Activated naive CD4-positive, alpha-beta T cell treated with anti-CD3 and anti-CD28 coated beads for 36 hours (primary cell): Measurements from ENCODE around the gene DIS3L2. TPM values are rescaled to one million over a fixed set of nuclear protein-coding genes. Genes with fewer than 3 reads are reported as not detected.
A peak's percentile ranks its signal among the peaks of the same experiment; 100 is the strongest.
"Not testable (repeated sequence)": the region's sequence is repeated elsewhere in the genome, so short reads cannot be mapped to it uniquely, and the experiment has no call there.

Experiments
- CTCF ChIA-PET: fragments of 350-600 bp; sonication (Branson Sonifier 250); formaldehyde crosslinking; loops from one replicate; lab custom pipeline; 2021; ENCODE audit warnings: antibody characterized with exemption; lab: Charles Lee
- DNase-seq: peaks from one replicate; pipeline ENCODE4 v3.0.0-alpha.2; 2020
- H3K27ac Mint-ChIP-seq: one replicate; pipeline ENCODE4 v1.8.0; 2021; ENCODE audit warnings: mild to moderate bottlenecking, mixed read lengths
- H3K27me3 Mint-ChIP-seq: one replicate; pipeline ENCODE4 v1.8.0; 2021; ENCODE audit warnings: low read depth, mixed read lengths
- H3K36me3 Mint-ChIP-seq: one replicate; pipeline ENCODE4 v1.8.0; 2021; ENCODE audit warnings: low read depth, mixed read lengths
- H3K4me1 Mint-ChIP-seq: one replicate; pipeline ENCODE4 v1.8.0; 2021; ENCODE audit warnings: low read depth, mixed read lengths
- H3K4me3 Mint-ChIP-seq: one replicate; pipeline ENCODE4 v1.8.0; 2021; ENCODE audit warnings: mild to moderate bottlenecking, moderate library complexity, mixed read lengths
- H3K9me3 Mint-ChIP-seq: one replicate; pipeline ENCODE4 v1.8.0; 2021; ENCODE audit warnings: mixed read lengths
- intact Hi-C: fragments of 100-400 bp; cut with micrococcal nuclease; formaldehyde crosslinking; loops from one replicate; pipeline ENCODE4 v1.15.1; 2023
- total RNA-seq, 2 experiments: library from RNA; stranded (reverse); gene quantifications; one replicate each; pipeline ENCODE4 v1.2.3, GENCODE V29; 2021

The DIS3L2 gene
- total RNA-seq, 2 experiments from 2014 or later, result 32.4 to 35.3 TPM

- DNase-seq, result peak; percentile 4
- H3K27me3 Mint-ChIP-seq, result not testable (repeated sequence)
- intact Hi-C loops, result loop anchor here (1.0 kb wide), 1 partner anchor 105 kb away; no protein-coding TSS in a partner anchor
Measured at GRCh38 chr2:232335206-232335858, 373.8 kb downstream of the DIS3L2 start.

GRCh38 chr2:232335859-232336215, 374.3 kb downstream of the DIS3L2 start:
- intact Hi-C loops, result loop anchor here (1.0 kb wide), 1 partner anchor 104 kb away; no protein-coding TSS in a partner anchor
- no peaks in the 10 kb centered on the region for H3K36me3 Mint-ChIP-seq
- CTCF ChIA-PET, result interaction anchor here (0.6 to 1.9 kb wide), 4 partner anchors 13 to 469 kb away, joined by 3 to 6 read pairs (median 4); no protein-coding TSS in a partner anchor
- no peaks in the 10 kb centered on the region for H3K9me3 Mint-ChIP-seq
- H3K4me1 Mint-ChIP-seq, result no peaks in the 10 kb centered on the region
- no peak overlapping the region for H3K4me3 Mint-ChIP-seq
- H3K27me3 Mint-ChIP-seq, result no peaks in the 10 kb centered on the region
- no peak overlapping the region for H3K27ac Mint-ChIP-seq
- no peak for DNase-seq

More at GRCh38 chr2:232335206-232335858, 373.8 kb downstream of the DIS3L2 start:
- CTCF ChIA-PET, result interaction anchor here (0.6 to 1.9 kb wide), 5 partner anchors 13 to 468 kb away, joined by 3 to 6 read pairs (median 3); no protein-coding TSS in a partner anchor
- H3K9me3 Mint-ChIP-seq, H3K27ac Mint-ChIP-seq, H3K4me1 Mint-ChIP-seq, H3K4me3 Mint-ChIP-seq, H3K36me3 Mint-ChIP-seq: not testable (repeated sequence)

DNA sequence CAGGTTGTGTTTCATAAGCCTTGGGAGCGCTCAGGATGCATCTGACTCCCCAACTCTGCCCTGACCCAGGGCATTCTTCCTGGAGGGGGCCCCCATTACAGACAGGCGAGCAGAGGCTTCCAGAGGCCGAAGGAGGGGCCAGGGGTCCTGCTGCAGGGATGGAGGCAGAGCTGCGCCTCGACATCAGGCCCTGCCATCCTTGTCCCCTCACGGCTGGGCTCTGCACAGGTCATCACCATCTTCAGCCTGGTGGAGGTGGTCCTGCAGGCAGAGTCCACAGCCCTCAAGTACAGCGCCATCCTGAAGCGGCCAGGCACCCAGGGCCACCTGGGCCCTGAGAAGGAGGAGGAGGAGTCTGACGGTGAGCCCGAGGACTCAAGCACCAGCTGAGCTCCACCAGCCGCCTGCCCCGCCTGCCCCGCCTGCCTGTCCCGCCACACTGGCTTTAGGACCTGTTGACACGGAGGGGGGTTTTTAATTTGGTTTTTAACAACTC, 374.8 kb downstream of the DIS3L2 start:
- Mint-ChIP-seq H3K36me3 (no peaks in the 10 kb centered on the region), H3K27me3 (no peaks in the 10 kb centered on the region), H3K9me3 (no peaks in the 10 kb centered on the region), H3K4me1 (no peaks in the 10 kb centered on the region), H3K27ac (no peak overlapping the region), H3K4me3 (no peak overlapping the region)
- peak; percentile 2 for DNase-seq
- intact Hi-C loops, result no loop called here
- CTCF ChIA-PET, result interaction anchor here (0.8 to 1.9 kb wide), 3 partner anchors 14 to 103 kb away, joined by 3 to 6 read pairs (median 5); no protein-coding TSS in a partner anchor

GRCh38 chr2:232336981-232337720, 375.6 kb downstream of the DIS3L2 start:
- CTCF ChIA-PET, result interaction anchor here (0.8 to 1.9 kb wide), 4 partner anchors 14 to 102 kb away, joined by 3 to 6 read pairs (median 4); no protein-coding TSS in a partner anchor
- Mint-ChIP-seq H3K27me3 (no peaks in the 10 kb centered on the region), H3K27ac (no peak overlapping the region), H3K9me3 (no peaks in the 10 kb centered on the region), H3K4me3 (no peak overlapping the region), H3K4me1 (no peaks in the 10 kb centered on the region), H3K36me3 (no peaks in the 10 kb centered on the region)
- intact Hi-C loops, result no loop called here
- peak; percentile 1 for DNase-seq

DNA sequence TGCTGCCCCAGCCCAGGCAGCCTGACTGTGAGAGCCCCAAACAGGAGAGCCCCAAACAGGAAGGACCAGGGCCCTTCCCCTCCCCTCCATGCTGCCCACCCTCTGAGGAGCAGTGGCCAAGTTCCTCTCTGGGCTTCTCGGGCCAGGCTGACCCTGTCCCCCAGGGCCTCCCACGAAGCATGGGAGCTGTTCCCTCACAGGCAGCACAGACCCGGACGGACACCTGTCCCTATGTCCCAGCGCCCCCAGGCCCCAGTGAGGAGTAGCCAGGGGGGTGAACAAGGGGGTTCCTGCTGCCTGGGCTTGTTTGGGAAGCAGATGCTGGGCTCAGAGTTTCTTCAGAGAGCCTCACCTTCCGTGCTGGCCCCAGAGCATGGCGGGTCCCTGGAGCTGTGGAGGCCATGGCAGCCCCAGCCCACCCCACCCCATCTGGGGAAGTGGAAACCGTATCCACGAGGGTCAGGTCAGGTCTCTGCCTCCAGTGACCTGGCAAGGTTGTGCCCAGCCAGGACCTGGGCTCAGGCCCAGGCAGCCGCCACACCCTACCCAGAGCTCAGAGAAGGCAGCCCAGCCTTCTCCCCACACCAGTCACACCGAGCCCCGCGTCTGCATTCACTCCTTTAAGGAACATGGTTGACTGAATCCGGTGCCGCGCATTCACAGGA, 376.7 kb downstream of the DIS3L2 start:
- H3K27ac Mint-ChIP-seq, H3K36me3 Mint-ChIP-seq, H3K4me3 Mint-ChIP-seq, H3K27me3 Mint-ChIP-seq, H3K4me1 Mint-ChIP-seq, intact Hi-C loops, H3K9me3 Mint-ChIP-seq: not testable (repeated sequence)
- CTCF ChIA-PET, result interaction anchor here (1.1 kb wide), 1 partner anchor 16 kb away, joined by 4 read pairs; no protein-coding TSS in a partner anchor
- peak; percentile 0 for DNase-seq

DNA sequence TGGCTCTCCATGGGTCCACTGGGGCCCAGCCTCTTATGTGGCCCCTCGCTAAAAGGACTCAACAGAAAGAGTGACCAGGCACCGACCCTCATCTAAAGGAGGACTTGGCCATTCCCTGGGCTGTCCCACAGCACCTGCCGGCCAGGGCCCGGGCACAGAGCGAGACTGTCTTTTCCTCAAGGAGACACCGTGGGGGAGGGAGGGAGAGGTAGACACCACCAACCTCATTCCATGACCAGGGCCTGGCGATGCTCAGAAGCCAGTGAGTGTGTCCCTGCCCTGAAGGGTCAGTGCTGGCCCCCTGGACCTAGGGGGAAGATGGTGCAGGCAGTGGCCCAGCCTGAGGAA, 377.2 kb downstream of the DIS3L2 start:
- Mint-ChIP-seq H3K4me1 (no peaks in the 10 kb centered on the region), H3K9me3 (no peaks in the 10 kb centered on the region)

DNA sequence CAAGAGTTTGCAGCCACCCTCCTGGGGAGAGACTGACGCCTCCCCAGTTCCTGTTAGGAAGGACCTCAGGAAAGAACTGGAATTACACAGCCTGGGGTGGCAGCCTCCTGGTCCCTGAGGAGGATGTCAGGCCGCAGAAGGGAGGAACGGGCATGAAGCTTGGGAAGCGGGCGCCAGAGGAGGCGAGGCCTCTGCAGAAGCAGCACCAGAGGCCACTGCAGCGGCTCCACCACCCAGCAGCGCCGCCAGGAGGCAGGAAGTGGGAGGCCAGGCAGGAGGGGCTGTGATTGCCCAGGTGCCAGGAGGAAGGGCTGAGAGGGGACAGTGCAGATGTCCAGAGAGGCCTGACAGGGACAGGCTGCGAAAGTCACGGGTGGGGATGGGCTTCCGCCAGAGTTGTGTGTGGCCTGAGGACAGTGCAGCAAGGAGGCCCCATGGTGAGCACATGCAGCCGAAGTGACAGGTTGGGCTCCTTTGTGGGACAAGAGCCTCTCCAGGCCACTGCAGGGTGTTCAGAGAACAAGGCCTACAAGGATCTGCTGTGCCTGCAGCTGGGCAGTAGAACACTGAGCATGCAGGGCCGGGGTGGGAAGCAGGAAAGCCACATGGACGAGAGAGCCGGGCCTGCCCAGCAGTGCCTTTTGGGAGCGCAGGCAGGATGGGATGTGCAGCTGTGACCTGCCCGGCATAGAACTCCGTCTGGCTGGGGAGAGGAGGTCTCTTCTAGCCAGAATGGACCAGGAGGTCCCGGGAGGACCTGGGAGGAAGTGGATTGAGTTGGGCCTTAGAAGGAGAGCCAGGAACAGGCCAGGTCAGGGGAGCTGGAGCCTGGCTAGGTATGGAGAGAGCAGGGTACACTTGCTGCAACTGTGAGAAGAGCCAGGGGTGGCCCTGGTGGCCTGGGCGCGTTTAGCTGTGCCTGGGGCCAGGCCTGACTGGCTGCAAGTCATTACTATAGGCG, 377.9 kb downstream of the DIS3L2 start:
- Mint-ChIP-seq H3K4me3 (no peak overlapping the region), H3K9me3 (no peaks in the 10 kb centered on the region), H3K27ac (no peak overlapping the region), H3K27me3 (no peaks in the 10 kb centered on the region), H3K36me3 (no peaks in the 10 kb centered on the region), H3K4me1 (no peaks in the 10 kb centered on the region)
- peak; percentile 6 for DNase-seq
- intact Hi-C loops, result loop anchor here (10.0 kb wide), 1 partner anchor 185 kb away; the partner anchor contains the start of genes CHRND and PRSS56
- CTCF ChIA-PET, result no interaction called here

More for the DNA sequence above, 377.2 kb downstream of the DIS3L2 start:
- DNase-seq, result peak; percentile 3
- no peak overlapping the region for H3K27ac Mint-ChIP-seq
- no peaks in the 10 kb centered on the region for H3K36me3 Mint-ChIP-seq
- intact Hi-C loops, result no loop called here
- CTCF ChIA-PET, result no interaction called here
- no peak overlapping the region for H3K4me3 Mint-ChIP-seq
- H3K27me3 Mint-ChIP-seq, result no peaks in the 10 kb centered on the region

- Mint-ChIP-seq H3K4me1 (no peaks in the 10 kb centered on the region), H3K36me3 (no peaks in the 10 kb centered on the region), H3K27me3 (no peaks in the 10 kb centered on the region), H3K4me3 (no peak overlapping the region), H3K27ac (no peak overlapping the region), H3K9me3 (no peaks in the 10 kb centered on the region)
- peak; percentile 2 for DNase-seq
- CTCF ChIA-PET, result interaction anchor here (0.5 to 1.6 kb wide), 4 partner anchors 26 to 712 kb away, joined by 3 to 5 read pairs (median 4); no protein-coding TSS in a partner anchor
- intact Hi-C loops, result loop anchor here (10.0 kb wide), 1 partner anchor 184 kb away; the partner anchor contains the start of genes CHRND and PRSS56
Measured at GRCh38 chr2:232340171-232340935, 378.8 kb downstream of the DIS3L2 start.

DNA sequence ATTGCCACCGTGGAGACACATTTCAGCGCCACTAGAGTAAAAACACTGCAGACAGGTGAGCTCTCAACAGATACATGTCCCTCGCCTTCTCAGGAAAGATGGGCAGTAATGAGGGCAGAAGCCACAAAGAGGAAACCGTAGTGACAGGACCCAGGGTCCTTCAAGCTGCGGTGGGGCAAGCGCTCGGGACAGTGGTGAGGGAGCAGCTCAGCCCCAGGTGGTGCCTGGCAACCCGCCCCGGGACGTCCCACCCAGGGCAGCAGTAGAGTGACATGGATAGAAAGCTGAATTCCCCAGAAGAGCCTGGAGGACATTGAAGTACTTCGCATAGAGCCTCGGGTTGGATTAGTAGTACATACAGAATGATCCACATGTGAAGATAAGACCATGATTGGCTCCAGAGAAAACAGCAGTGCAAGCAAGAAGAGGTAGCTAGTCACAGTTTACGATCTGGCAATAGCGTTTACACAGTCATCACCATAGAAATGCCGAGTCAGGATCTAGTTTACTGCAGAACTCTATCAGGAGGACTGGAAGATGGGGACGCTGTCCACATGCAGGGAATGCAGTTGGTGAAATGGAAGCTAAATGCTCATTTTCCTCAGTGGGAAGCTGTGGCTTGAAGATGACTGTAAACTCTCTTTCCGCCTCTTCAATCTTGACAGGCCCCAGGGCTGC, 379.7 kb downstream of the DIS3L2 start:
- Mint-ChIP-seq H3K4me3 (no peak overlapping the region), H3K36me3 (no peaks in the 10 kb centered on the region), H3K9me3 (no peaks in the 10 kb centered on the region), H3K4me1 (no peaks in the 10 kb centered on the region), H3K27ac (no peak overlapping the region), H3K27me3 (no peaks in the 10 kb centered on the region)
- intact Hi-C loops, result loop anchor here (10.0 kb wide), 1 partner anchor 184 kb away; the partner anchor contains the start of genes CHRND and PRSS56
- CTCF ChIA-PET, result interaction anchor here (0.8 to 1.6 kb wide), 3 partner anchors 26 to 434 kb away, joined by 3 to 5 read pairs (median 4); no protein-coding TSS in a partner anchor
- no peak for DNase-seq

GRCh38 chr2:232341739-232342126, 380.2 kb downstream of the DIS3L2 start:
- CTCF ChIA-PET, result interaction anchor here (1.4 to 1.6 kb wide), 2 partner anchors 25 to 31 kb away, joined by 4 to 5 read pairs; no protein-coding TSS in a partner anchor
- Mint-ChIP-seq H3K4me1 (no peaks in the 10 kb centered on the region), H3K27ac (no peak overlapping the region), H3K27me3 (no peaks in the 10 kb centered on the region), H3K9me3 (no peaks in the 10 kb centered on the region), H3K36me3 (no peaks in the 10 kb centered on the region), H3K4me3 (no peak overlapping the region)
- no peak for DNase-seq
- intact Hi-C loops, result loop anchor here (10.0 kb wide), 1 partner anchor 183 kb away; the partner anchor contains the start of genes CHRND and PRSS56
